COLO668 (cell line): ENCODE measurements around the gene AXIN2.
"Not testable (repeated sequence)": the region's sequence is repeated elsewhere in the genome, so short reads cannot be mapped to it uniquely, and the experiment has no call there.

Source experiments
- DNase-seq: peaks from one replicate; lab custom pipeline; 2025; ENCODE audit not compliant: unreplicated experiment; lab: John Stamatoyannopoulos, UW

AXIN2 gene

GRCh38 chr17:65485388-65486299, 75.8 kb downstream of the AXIN2 start:
- DNase-seq = no peak

- not testable (repeated sequence) for DNase-seq
These were observed 77.0 kb downstream of the AXIN2 start for GRCh38 chr17:65484405-65484804.

- no peak for DNase-seq
These were observed 78.0 kb downstream of the AXIN2 start for GRCh38 chr17:65483438-65483837.

- no peak for DNase-seq
These were observed 79.2 kb downstream of the AXIN2 start for GRCh38 chr17:65482201-65482600.

GRCh38 chr17:65479282-65479681, 82.2 kb downstream of the AXIN2 start:
- DNase-seq = no peak
